Eye (tissue), 1 donor: Measurements from ENCODE around the gene CUL1.
"Not testable (repeated sequence)": the region's sequence is repeated elsewhere in the genome, so short reads cannot be mapped to it uniquely, and the experiment has no call there.

Source experiments
- DNase-seq: peaks from one replicate; pipeline ENCODE4 v3.0.0-alpha.2; 2015

The CUL1 gene

DNA sequence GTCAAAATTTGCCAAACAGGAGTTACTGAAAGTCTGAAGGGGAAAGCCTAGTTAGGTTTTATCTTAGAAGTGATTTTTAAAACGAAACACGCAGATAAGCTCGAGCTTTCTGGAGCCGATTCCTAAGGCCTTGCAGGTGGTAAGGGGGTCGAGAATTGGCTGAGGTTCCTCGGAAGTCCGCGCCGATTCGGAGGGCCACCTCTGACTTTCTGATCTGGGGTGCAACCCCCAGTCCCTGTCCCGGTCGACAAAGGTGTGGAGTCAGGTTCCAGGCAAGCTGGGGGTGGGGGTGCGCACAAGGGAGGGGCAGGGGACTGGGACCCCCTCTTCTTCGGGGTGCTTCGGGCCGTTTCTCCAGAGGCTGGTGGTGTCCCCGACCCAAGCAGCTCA lies 701 bp upstream of the CUL1 start:
- DNase-seq: no peak

DNA sequence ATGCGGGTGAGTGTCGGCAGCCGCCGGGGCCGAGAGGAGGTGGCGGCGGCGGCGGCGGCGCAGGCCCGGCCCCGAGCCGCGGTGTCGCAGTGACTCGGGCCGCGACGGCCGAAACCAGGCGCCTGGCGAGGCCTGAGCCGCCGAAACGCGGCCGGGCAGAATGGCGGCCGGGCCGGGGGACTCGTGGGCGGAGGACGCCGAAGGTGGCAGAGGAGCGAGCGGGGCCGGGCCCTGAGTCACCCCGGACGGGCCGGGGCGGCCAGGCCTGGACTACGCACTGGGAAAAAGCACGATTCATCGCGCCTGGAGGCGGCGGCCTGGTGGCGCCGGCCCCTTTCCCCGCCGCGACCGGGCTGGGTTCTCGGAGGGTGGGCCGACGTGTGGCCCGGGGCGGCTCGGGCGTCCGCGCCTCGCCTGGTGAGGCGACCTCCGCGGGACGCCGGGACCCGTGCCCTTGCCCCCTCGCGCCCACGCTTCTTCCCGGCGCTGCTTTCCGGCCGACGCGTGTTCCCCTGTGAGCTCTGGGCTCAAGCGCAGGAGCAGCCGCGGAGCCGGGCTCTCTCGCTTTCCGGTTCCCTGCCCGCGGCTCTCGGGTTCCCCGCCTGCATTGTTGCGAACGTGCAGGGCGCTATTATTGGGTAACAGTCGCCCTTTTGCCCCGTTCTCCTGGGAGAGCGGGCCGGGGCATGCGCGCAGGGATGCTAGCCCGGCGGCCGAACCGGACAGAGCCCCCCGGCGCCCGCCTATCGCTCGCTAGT lies 500 bp downstream of the CUL1 start:
- peak; percentile 88 for DNase-seq

DNA sequence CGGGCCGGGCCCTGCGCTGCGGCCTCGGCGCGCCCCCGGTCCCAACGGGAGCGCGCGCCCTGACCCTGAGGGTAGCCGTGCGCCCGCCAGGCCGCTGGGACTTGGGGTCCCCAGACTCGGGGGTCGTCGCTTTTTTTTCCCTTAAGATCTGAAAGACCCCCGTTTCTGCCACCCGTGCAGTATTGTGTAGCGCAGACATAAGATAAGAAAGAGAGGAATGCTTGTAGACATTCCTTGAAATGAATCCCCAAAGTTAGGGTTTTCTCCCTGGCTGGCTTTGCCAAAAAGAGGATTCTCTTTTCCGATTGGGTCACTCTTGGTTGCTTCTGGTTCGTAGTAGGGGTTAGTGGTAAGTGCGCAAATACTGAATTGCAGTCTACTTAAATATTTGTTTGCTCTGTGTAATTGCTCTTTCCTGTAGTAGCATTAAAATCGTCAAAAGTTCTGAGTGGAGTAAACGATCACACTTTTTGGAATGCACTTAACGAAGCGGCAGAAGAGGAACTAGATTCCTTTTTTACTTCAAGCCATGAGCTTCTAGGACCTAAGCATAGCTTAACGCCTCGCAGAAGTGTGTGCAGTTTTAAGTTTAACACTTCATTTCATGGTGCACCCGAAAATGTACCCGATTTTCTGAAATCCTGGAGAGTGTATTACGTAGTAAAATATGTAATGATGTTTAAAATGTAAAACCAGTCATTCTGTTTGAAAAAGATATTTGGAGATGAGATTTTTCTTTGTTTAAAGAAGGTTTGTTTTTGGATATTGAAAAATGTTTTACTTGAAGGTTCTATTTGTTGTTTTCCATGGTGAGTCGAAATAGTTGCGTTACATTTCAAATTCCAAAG lies 1.3 kb downstream of the CUL1 start:
- peak; percentile 83 for DNase-seq

DNA sequence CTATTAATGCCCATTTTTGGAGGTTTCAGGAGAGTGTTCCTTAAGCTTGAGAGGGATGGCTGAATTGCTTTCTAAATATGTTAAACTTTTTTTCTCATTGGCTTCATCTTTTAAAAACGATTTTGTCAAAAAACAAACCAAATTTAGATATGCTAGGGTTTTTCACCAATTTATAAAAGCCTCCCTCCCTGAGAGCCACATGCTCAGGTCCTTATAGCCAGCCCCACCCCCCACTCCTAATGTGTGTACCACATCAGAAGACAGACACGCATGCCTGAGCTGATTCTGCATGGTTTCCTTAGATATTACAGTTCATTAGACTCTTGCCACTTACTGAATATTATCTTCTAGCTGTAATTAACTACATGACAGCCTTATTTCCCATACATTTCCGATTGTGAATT lies 2.0 kb downstream of the CUL1 start:
- DNase-seq: peak; percentile 81

DNA sequence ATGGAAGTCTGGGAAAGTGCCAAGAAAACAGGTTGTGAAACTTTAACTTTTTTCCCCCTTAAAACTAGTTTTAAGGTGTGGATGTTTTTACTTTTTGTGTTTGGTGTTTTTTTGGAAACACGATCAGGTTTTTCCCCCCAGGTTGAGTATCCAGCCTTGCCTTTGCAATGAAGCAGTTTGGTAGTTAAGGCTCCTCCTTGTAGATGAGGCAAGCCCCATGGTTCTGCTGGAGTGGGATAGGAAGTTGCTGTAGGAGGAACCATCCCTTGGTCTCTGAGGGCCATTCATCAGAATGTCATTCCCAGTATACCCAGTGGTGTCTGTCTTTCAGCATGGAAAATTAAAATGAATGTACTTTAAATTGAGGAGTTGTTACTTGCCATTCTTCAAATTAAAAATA lies 2.7 kb downstream of the CUL1 start:
- DNase-seq: no peak

DNA sequence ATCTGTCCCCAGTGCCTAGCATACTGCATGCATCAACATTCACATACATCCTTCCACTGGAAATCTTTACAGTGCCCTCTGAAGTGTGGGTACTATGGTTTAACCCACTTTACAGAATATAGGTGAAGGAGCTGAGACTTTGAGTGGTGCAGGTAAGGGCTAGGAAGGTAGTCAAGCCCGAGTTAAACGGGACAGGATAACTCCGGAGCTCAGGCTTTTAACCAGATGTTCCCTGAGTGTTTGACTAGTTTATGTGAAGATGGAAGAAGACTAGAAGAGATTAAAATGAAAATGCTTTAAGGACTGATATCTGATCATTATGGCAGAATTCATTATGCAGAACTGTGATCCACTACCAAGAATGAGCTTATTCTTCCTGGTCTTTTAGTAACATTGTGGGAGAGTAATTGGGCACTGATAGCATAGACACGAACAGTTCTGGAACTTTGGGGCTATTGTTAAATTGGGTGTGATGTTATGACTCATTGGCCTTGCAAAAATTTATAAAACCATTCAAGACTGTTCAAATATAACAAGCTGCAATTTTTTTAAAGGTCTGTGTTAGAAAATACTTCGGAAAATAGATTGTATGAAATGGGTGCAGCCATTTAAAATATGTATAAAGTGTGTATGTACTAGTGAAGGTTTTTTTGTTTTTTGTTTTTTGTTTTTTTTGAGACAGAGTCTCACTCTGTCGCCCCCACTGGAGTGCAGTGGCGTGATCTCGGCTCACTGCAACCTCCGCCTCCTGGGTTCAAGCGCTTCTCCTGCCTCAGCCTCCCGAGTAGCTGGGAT lies 4.4 kb downstream of the CUL1 start:
- no peak for DNase-seq

DNA sequence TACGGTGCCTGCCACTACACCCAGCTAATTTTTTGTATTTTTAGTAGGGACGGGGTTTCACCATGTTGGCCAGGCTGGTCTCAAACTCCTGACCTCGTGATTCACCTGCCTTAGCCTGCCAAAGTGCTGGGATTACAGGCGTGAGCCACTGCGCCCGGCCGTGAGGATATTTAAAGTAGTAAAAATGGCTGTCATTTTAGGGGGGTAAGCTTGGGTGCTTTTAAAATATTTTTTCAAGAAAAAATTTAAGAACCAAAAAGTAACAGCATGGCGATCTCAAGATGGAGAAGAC lies 4.9 kb downstream of the CUL1 start:
- not testable (repeated sequence) for DNase-seq

DNA sequence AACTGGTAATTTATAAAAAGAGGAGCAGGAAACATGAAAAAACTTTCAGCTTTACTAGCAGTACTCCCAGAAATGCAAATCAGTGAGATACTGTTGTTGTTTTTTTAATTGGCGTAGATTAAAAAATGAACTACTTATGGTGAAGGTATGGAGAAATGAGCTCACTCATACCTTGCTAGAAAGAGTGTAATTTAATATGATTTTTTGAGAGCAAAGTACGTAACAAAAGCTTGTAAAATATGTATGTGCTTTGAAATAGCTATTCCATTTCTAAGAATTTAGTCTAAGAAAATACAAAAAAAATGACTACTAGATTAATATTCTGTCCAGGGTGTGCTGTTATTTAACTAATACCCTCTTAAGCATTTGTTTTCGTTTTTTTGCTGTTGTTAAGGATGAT lies 5.5 kb downstream of the CUL1 start:
- DNase-seq: no peak

DNA sequence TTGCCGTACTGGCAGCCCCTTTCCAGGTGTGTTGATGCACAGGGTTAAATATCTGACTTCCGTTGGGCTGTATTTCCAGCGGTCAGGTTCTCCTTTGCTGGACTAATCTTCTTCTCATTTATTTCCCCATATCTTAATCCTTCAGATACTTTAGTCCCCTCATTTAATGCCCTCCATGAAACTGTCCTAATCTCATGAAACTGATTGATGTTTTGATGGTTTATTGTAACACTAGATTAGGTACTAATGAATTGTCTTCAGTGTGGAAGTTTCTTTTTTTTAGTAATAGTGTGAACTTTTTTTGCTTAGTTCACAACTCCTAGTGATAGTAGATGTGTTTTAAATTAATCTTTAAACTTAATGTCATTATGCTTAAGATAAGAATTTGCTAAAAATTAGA lies 6.3 kb downstream of the CUL1 start:
- DNase-seq: no peak

DNA sequence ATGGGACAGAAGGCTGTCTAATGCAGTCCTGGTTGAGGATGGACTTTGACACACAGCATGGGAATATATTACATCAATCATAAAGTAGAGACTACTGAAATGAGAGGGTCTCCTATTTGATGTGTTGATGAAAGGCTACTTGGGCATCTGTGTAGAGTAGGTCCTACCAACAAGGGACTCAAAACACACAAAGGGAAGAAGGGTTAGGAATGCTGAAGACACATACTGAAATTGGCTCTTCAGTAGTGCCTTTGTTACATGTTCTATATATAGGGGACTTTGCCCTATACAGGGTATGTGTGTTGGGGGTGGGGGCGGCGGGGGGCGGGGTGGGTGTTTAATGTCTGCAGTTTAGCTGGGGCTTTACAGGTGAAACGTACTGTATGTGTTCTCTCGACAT lies 7.7 kb downstream of the CUL1 start:
- no peak for DNase-seq

DNA sequence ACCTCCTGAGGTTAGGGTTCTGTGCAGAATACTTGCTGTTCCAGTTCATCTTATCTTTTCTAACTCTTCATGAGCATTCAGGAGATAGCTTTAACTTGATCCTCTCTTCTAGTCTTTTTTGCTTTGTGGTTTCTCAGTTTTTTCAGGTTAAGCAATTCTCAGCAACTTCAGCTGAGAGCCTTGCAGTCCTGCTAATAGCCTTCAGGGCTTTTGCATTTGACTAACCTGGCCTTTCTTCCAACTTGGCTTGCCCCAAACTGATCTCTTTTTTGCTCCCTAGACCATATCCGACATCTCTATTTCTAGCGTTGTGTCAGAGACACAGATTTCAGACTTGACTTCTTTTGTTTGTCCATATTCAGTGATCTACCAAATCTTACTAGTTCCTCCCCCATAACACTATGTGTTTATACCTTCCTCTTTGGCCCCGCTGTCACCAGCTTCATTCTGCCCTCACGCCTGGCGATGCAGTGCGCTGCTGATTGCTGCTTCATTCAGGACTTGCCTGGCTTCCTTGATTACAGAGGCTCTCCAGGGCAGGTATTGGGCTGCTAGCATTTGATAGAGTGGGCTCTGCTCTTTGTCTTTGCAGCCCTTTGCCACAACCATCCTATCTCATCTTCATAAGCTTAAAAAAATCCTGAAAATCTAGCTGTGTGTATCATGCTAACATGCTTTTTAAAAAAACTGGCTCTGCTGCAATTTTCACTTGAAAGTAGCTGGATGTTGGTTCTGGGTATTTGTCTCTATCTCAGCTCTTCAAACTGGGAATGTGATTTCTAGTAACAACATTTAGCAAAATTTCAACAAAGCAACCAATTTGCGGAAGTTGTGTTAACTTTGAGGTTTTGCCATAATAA lies 9.6 kb downstream of the CUL1 start:
- DNase-seq: no peak

DNA sequence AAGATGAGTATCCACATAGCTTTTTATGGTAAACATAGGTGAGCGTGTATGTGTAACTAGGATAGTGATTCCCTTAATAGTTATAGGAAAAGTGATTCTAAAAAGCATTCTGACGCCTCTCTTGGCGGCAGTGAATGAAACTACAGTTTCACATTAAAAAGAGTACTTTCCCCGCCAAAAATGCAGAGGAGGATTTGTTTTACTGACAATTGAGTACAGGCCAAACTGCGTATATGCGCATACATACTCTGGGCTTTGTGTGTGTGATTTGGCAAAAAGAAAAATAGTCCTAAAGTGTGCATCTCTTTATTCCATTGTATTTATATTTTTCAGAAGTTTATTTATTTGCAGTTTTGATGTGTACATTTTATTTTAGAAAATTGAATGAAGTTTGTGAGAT lies 10.3 kb downstream of the CUL1 start:
- DNase-seq: no peak

DNA sequence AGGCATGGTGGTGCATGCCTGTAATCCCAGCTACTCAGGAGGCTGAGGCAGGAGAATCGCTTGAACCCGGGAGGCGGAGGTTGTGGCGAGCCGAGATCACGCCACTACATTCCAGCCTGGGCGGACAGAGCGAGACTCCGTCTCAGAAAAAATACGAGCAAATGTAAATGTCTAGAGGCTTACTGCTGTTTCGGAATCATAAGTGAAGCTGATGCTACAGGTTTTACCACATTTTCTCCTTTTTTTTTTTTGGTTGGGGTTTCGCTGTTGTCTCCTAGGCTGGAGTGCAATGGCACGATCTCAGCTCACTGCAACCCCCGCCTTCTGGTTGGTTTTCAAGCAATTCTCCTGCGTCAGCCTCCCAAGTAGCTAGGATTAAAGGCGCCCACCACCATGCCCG lies 11.7 kb downstream of the CUL1 start:
- DNase-seq: not testable (repeated sequence)

DNA sequence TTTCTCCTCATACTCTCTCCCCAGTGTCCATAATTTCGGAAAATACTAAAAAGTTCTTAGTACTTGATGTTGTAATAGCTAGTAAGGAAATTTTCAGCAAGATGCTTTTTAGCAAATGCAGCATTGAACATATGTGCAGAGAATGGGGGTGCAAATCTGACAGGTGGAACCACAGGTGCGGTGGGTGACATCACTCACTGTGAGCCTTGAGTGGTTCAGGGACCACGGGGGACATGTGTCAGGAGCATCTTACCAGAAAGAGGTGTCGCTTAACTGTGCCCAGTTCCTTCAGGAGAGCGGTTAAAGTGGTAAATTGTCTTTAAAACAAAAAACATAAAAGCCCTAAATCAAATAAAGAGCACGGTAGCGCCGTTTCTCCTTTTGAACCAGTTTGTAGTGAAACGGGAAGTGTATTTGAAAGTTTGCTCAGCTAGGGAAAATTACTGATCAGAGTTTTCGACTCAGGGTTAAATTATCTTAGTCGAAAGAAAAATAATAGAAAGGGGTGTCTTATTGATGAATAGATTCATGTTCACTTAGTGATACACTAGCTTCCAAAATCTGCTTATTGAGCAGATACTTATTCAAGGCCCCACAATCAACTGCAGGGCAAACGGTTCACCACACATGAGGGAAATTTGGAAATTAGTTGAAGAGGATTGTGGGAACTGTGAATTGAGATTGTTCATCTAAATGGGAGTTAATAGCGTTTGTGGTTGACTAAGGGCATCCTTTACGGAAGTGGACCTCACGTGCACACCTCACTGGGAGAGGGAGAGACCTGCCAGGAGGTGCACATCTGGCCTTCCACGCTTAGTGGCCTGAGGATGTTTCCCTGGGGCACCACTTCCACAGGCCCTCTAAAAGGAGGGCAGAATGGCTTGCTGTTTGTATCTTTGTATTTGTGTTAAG lies 12.7 kb downstream of the CUL1 start:
- no peak for DNase-seq

DNA sequence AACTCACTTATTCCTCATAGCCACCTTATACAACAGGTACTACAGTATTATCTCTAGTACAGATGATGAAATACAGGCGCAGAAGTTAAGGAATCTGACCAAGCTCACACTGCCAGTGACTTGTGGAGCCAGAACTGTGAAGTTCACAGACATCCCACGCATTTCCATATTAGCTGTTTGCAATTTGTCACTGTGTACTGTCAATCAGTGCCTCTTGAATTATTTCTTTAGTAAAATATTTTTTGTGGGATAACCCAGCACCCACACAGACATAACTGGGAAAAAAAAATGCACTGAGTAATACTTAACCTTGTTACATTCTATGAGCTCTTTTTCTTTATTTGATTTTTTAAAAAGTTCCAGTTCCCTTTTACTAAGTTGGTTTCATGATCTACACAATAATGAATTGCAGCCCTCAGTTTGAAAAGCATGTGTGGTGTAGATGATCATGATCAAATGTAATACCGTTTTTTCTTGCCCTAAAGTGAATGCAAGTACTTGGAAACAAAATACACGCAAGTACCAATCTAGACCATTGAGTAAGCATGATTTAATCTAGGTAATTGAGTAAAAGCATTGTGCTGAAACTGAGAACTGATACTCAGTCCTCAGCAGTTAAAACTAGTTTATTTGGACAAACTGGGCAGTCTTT lies 14.1 kb downstream of the CUL1 start:
- DNase-seq: no peak

DNA sequence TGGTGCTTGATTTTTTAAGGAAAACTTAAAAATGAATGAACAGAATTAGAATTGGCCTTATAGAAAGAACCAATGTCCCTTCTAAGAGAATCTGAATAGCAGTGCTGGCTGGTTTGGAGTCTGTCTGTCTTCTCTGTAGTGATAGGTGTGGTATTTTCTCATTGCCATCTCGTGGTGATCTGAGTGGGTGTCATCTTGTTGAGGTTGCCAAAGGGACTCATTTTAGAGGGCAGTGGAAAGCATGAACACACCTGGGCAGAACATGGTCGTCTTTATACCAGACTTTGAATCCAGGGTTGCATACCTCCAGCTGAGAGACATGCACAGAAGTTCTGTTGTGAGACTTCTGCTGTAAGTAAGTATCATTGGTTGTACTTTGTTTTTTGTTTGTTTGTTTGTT lies 15.8 kb downstream of the CUL1 start:
- no peak for DNase-seq

DNA sequence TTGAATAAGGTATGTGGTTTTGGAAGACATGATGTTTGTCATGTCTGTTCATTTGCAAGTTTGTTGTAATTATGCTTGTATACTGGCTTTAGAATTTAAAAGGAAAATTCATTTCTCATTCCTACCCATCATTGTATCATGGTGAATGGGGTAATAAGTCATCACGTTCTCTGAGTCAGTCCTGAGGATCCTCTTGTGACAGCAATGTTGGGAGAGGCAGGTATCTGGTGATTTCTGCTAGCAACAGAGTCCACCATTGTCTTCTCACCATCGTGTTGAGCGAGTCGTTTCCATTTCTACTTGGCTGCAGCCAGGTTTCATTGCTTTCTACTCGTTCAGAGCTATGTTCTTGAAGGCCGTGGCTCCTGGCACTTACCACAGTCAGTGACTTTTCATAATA lies 16.3 kb downstream of the CUL1 start:
- no peak for DNase-seq

DNA sequence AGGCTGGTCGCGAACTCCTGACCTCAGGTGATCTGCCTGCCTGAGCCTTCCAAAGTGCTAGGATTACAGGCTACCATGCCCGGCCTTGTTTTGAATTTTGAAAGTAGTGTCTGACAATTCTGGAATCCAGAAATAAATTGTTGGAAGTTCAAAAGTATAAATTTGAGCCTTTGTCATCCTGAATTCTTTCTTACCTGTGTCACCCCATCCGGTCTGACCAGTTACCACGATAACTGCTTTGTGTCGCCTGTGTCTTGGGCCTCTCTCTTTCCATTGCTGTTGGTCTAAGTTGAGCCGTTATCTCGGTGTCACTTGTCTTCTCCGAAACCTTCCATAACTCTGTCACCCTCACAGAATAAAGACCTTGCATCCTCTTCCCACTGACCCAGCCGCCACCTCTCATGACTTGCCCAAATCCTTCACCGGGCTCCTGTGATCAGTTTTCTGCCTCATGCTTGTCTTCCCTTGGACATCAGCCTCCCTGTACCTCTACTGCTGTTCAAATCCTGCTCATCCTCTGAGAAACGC lies 18.6 kb downstream of the CUL1 start:
- no peak for DNase-seq

DNA sequence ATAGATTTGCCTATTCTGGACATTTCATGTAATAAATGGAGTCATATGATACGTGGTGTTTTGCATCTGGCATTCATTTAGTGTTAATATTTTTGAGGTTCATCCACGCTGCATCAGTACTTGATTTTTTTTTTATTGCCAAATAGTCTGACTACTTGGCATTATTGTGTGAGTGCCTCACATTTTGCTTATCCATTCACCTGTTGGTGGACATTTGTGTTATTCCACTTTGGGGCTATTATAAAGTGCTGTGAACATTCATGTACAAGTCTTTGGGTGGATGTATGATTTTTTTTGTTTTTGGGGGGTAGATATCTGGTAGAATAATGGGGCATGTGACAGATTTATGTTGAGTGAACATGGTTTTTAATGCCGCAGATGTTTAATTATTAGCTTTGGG lies 19.7 kb downstream of the CUL1 start:
- DNase-seq: no peak

DNA sequence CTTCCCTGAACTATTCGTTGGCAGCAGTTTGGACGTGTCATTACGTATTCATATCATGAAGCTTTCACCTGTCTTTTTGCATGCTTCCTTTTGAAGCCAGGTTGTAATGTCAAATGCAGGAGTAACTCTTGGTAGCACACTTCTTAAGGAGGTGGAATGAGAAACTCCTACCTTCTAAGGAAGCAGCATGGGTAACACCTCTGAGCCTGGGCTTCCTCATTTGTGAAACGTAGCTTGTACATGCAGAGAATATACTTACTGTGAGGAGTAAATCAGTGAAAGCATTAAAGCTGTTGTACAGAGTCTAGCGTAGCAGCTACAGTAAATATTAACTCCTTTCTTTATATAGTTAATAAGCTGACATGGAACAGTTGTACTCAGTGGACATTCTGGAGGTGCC lies 21.1 kb downstream of the CUL1 start:
- DNase-seq: no peak

DNA sequence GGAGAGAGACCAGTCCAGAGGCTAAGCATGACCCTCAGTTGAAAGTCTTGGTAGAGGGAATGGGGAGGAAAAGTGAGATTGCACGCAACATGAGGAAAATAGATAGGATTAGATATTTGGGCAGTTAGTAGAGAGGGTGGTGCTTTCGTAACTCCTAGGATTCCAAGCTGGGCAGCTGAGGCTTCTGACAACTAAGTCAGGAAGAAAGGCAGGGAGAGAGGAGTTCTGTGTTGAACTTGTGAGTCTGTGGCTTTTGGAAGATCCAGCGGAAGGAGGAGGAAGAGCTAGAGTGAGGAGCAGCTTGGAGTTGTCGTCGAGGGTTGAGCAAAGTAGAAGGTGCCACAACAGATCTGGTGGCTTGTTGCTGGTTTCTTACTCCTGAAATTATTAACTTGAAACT lies 21.8 kb downstream of the CUL1 start:
- DNase-seq: no peak
